KMS-11 (cell line): Measurements from ENCODE around the gene TRIM47.

ENCODE experiments used
- H2AFZ ChIP-seq: fragments of 200-600 bp; sonication (generic); 2 replicates; pipeline ENCODE4 v1.6.1; 2016; ENCODE audit warnings: antibody characterized with exemption, mixed run types, low read depth
- H3K27ac ChIP-seq: fragments of 200-600 bp; sonication (generic); 2 replicates; pipeline ENCODE4 v1.6.1; 2016; ENCODE audit warnings: mild to moderate bottlenecking, mixed run types
- H3K27me3 ChIP-seq: fragments of 200-600 bp; sonication (generic); 2 replicates; pipeline ENCODE4 v1.6.1; 2017; ENCODE audit warnings: mild to moderate bottlenecking, low read depth, mixed run types, moderate library complexity; ENCODE audit not compliant: insufficient read depth
- H3K36me3 ChIP-seq: fragments of 200-600 bp; sonication (generic); 2 replicates; pipeline ENCODE4 v1.6.1; 2017; ENCODE audit warnings: mild to moderate bottlenecking, mixed run types; ENCODE audit not compliant: insufficient read depth
- H3K4me1 ChIP-seq: fragments of 200-600 bp; sonication (generic); 2 replicates; pipeline ENCODE4 v1.6.1; 2016; ENCODE audit warnings: mild to moderate bottlenecking, low read depth, mixed run types; ENCODE audit not compliant: poor library complexity, severe bottlenecking
- H3K4me2 ChIP-seq: fragments of 200-600 bp; sonication (generic); 2 replicates; pipeline ENCODE4 v1.7.0; 2016; ENCODE audit warnings: mild to moderate bottlenecking, mixed run types
- H3K4me3 ChIP-seq: fragments of 200-600 bp; sonication (generic); IDR thresholded peaks from 2 replicates; pipeline ENCODE4 v1.6.1; 2017; ENCODE audit warnings: low read depth, low read length, mixed read lengths; ENCODE audit not compliant: insufficient read depth
- H3K79me2 ChIP-seq: fragments of 200-600 bp; sonication (generic); 2 replicates; pipeline ENCODE4 v1.6.1; 2016; ENCODE audit warnings: low read depth, mixed run types; ENCODE audit not compliant: insufficient read depth
- H3K9ac ChIP-seq: fragments of 200-600 bp; sonication (generic); 2 replicates; pipeline ENCODE4 v1.6.1; 2016; ENCODE audit warnings: mild to moderate bottlenecking, mixed run types
- H4K20me1 ChIP-seq: fragments of 200-600 bp; sonication (generic); 2 replicates; pipeline ENCODE4 v1.6.1; 2016; ENCODE audit warnings: mild to moderate bottlenecking, mixed run types; ENCODE audit not compliant: insufficient read depth
- CTCF ChIP-seq: fragments of 200-600 bp; sonication (generic); conservative IDR thresholded peaks from 2 replicates; pipeline ENCODE4 v1.6.1; 2017; ENCODE audit warnings: low read depth, mild to moderate bottlenecking, antibody characterized with exemption, low read length, moderate library complexity, mixed read lengths

TRIM47 gene

GRCh38 chr17:75878174-75878998 is at the start of gene TRIM47:
TRIM47 (minus strand) TSS chr17:75878581; CDS start chr17:75878548, 33 bp downstream.
- H4K20me1 ChIP-seq: no peaks in the 10 kb centered on the region
- no peaks in the 10 kb centered on the region for H3K27me3 ChIP-seq
- no peak for TF ChIP-seq CTCF
- peak within 1 kb of the TSS; percentile 98 for H3K27ac ChIP-seq
- no peaks in the 10 kb centered on the region for H3K36me3 ChIP-seq
- H3K9ac ChIP-seq: peak within 1 kb of the TSS; percentile 98
- H3K4me3 ChIP-seq: no peak within 1 kb of the TSS
- peak within 1 kb of the TSS; percentile 54 for H2AFZ ChIP-seq
- H3K4me1 ChIP-seq: peaks cover 24% of the 10 kb centered on the region
- H3K79me2 ChIP-seq: peaks cover 25% of the 10 kb centered on the region
- peak within 1 kb of the TSS; percentile 95 for H3K4me2 ChIP-seq

DNA sequence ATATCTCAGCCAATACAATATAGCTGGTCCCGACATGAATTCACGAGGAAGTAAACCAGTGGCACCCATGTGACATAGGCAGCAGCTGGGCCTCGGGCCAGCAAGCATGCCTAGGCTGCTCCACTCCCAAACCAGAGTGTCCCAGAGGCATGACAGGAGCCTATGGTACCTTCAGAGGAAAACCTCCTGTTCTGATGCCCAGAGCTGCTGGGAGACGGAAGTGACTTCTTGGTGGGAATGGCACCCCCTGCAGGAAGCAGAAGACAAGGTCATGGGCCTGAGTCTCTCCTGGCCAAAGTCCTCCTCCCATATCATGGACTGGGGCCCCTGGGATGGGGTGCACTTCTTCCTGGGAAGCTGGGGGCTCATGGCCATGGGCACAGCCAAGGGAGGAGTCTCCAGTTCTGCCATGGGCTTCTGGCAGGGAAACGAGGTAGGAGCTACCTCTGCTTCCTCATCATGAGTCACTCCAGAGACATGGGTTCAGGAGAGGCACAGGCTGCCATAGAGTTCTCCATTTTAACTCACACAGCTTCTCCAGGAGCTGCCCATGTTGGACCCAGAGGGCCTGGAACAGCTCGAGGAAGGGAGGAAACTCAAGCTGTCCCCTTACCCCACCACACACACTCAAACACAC is 49.0 kb upstream of the TRIM47 start:
- no peak overlapping the region for H3K9ac ChIP-seq

DNA sequence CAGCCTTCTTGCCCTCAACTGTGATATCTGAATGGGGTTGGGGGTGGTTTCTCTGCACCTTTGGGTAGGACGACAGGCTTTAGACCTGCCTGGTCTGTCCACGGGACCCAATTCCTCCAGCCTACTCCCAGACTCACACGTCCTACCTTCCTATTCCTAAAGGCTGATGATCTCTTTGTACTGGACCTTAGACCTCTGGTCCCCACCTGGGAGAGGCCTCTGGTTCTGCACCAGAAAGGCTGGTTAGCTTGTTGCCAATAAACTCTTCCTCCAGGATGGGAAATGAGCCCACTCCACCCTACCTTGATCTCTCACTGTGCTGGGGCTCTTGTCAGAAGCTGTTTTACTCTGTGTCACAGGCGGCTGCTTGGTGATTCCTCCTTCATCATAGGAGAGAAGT is 48.1 kb upstream of the TRIM47 start:
- Histone ChIP-seq H3K4me2 (no peak overlapping the region), H2AFZ (no peak overlapping the region), H3K9ac (no peak overlapping the region), H3K79me2 (no peaks in the 10 kb centered on the region), H3K4me1 (no peaks in the 10 kb centered on the region), H3K4me3 (no peak overlapping the region), H3K27ac (no peak overlapping the region), H4K20me1 (no peaks in the 10 kb centered on the region), H3K27me3 (no peaks in the 10 kb centered on the region), H3K36me3 (no peaks in the 10 kb centered on the region)
- TF ChIP-seq CTCF: no peak

More for the DNA sequence above, 49.0 kb upstream of the TRIM47 start:
- Histone ChIP-seq H3K4me2 (no peak overlapping the region), H4K20me1 (no peaks in the 10 kb centered on the region), H3K79me2 (no peaks in the 10 kb centered on the region), H3K4me3 (no peak overlapping the region), H3K27ac (no peak overlapping the region), H2AFZ (no peak overlapping the region), H3K27me3 (no peaks in the 10 kb centered on the region), H3K4me1 (no peaks in the 10 kb centered on the region), H3K36me3 (no peaks in the 10 kb centered on the region)
- peak; percentile 35 for TF ChIP-seq CTCF

- Histone ChIP-seq H3K36me3 (no peaks in the 10 kb centered on the region), H3K27ac (no peak overlapping the region), H3K4me1 (no peaks in the 10 kb centered on the region), H2AFZ (no peak overlapping the region), H4K20me1 (no peaks in the 10 kb centered on the region), H3K9ac (no peak overlapping the region), H3K4me3 (no peak overlapping the region), H3K27me3 (no peaks in the 10 kb centered on the region), H3K79me2 (no peaks in the 10 kb centered on the region), H3K4me2 (no peak overlapping the region)
- TF ChIP-seq CTCF: no peak
These were observed 47.5 kb upstream of the TRIM47 start for GRCh38 chr17:75925912-75926311.
